SK-N-SH (cell line): ENCODE results near the gene MAD2L2.

Experiments used
- CTCF ChIP-seq: fragments of 200-600 bp; sonication (generic); IDR thresholded peaks from 2 replicates; pipeline ENCODE4 v1.6.1; 2017; ENCODE audit warnings: antibody characterized with exemption, mild to moderate bottlenecking, moderate library complexity
- GABPA ChIP-seq: IDR thresholded peaks from 2 replicates; pipeline ENCODE4 v1.4.0; 2012; ENCODE audit warnings: low read depth, mild to moderate bottlenecking

GRCh38 chr1:11649237-11649623, 31.7 kb downstream of the MAD2L2 start:
- TF ChIP-seq GABPA (no peak), CTCF (no peak)
